ENCODE measurements around the gene TRIO. TPM values are rescaled to one million over a fixed set of nuclear protein-coding genes. Genes with fewer than 3 reads are reported as not detected.

Gene TRIO
- total RNA-seq, 2 donors from 2014 or later: 62.0 to 137 TPM

GRCh38 chr5:14351086-14351661 lies 208.0 kb downstream of the TRIO start:
- TF ChIP-seq, protein P1, sequence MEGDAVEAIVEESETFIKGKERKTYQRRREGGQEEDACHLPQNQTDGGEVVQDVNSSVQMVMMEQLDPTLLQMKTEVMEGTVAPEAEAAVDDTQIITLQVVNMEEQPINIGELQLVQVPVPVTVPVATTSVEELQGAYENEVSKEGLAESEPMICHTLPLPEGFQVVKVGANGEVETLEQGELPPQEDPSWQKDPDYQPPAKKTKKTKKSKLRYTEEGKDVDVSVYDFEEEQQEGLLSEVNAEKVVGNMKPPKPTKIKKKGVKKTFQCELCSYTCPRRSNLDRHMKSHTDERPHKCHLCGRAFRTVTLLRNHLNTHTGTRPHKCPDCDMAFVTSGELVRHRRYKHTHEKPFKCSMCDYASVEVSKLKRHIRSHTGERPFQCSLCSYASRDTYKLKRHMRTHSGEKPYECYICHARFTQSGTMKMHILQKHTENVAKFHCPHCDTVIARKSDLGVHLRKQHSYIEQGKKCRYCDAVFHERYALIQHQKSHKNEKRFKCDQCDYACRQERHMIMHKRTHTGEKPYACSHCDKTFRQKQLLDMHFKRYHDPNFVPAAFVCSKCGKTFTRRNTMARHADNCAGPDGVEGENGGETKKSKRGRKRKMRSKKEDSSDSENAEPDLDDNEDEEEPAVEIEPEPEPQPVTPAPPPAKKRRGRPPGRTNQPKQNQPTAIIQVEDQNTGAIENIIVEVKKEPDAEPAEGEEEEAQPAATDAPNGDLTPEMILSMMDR (IDR thresholded peaks at IDR 0.05): no peak
- no peak for TF ChIP-seq POLR2A (IDR thresholded peaks at IDR 0.05)
- Histone ChIP-seq H3K27ac (no peak overlapping the region), H3K27me3 (no peaks in the 10 kb centered on the region), H3K4me1 (no peaks in the 10 kb centered on the region), H3K36me3 (replicated peaks in 1 of 2; ENCODE audit: insufficient read depth in 1 of 2, low read depth in 2 of 2) (no peaks in the 10 kb centered on the region), H3K4me3 (no peak overlapping the region), H3K9me3 (no peaks in the 10 kb centered on the region)
- DNase-seq (no peak), ATAC-seq (no peak)
- 78 to 84% methylated on average over 7 of the region's 7 CpGs for WGBS, 2 donors
- intact Hi-C loops (cut with DNase I): loop anchor here (10.0 kb wide), 1 partner anchor 294 kb away; no protein-coding TSS in a partner anchor

GRCh38 chr5:14351845-14352712 lies 208.9 kb downstream of the TRIO start:
- 53 to 65% methylated on average over 7 of the region's 7 CpGs for WGBS, 2 donors
- intact Hi-C loops (cut with DNase I): loop anchor here (10.0 kb wide), 1 partner anchor 293 kb away; no protein-coding TSS in a partner anchor
- TF ChIP-seq, protein P1 (IDR thresholded peaks at IDR 0.05): peak; percentile 81 to 96 (median 85)
- no peak for TF ChIP-seq POLR2A (IDR thresholded peaks at IDR 0.05)
- no peaks in the 10 kb centered on the region for H3K4me1 ChIP-seq
- DNase-seq (peak; percentile 67 to 74 (median 72)), ATAC-seq (peak; percentile 97)
- no peak overlapping the region for H3K4me3 ChIP-seq
- H3K27me3 ChIP-seq: no peaks in the 10 kb centered on the region
- no peaks in the 10 kb centered on the region for H3K9me3 ChIP-seq
- H3K27ac ChIP-seq: no peak overlapping the region
- no peaks in the 10 kb centered on the region for H3K36me3 ChIP-seq (replicated peaks in 1 of 2; ENCODE audit: insufficient read depth in 1 of 2, low read depth in 2 of 2)

DNA sequence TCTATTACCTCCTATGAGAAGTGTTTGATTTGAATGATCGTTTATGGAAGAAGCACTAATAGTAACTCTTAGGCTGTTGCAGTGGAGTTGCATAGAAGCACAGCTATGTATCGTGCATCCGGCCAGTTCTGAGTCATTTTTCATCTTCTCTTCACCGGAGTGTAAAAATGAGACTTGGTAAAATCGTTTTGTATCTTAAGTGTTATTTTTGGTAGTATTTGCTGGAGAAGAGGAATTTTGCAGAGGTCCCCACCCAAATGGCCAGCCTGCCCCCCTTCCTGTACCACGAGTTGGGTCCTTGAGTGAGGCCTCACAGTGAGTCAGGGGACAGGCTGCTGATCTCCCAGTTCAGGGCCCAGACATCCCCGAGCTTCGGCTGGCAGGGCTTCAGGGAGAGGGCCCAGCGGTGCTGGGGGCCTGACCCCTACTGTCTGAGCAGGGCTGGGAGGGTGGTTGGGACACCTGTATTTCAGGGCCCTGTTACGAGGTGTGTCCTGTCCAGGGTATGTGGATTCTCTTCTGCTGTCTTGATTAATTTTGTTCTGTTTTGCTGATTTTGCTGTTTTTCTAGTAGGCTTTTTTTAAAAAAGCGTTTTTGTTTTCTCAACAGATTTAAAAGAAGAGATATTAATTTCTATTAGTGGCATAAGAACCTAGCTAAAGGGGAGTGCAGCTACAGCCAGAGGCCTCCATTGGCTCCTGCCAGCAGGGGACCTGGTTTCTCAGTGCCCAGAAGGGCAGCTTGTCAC lies 210.8 kb downstream of the TRIO start:
- DNase-seq (no peak), ATAC-seq (no peak)
- H3K27me3 ChIP-seq: no peaks in the 10 kb centered on the region
- H3K4me3 ChIP-seq: no peak overlapping the region
- no peaks in the 10 kb centered on the region for H3K4me1 ChIP-seq
- H3K9me3 ChIP-seq: no peaks in the 10 kb centered on the region
- H3K36me3 ChIP-seq (replicated peaks in 1 of 2; ENCODE audit: insufficient read depth in 1 of 2, low read depth in 2 of 2): no peaks in the 10 kb centered on the region
- WGBS, 2 donors: 85 to 87% methylated on average over 11 of the region's 11 CpGs
- TF ChIP-seq POLR2A (IDR thresholded peaks at IDR 0.05): no peak
- TF ChIP-seq, protein P1 (IDR thresholded peaks at IDR 0.05): no peak
- intact Hi-C loops (cut with DNase I): loop anchor here (10.0 kb wide), 1 partner anchor 291 kb away; no protein-coding TSS in a partner anchor
- no peak overlapping the region for H3K27ac ChIP-seq

- WGBS, 2 donors: 88 to 91% methylated on average over 4 of the region's 4 CpGs
- intact Hi-C loops (cut with DNase I): loop anchor here (10.0 kb wide), 1 partner anchor 289 kb away; no protein-coding TSS in a partner anchor
- Histone ChIP-seq H3K4me1 (no peaks in the 10 kb centered on the region), H3K36me3 (replicated peaks in 1 of 2; ENCODE audit: insufficient read depth in 1 of 2, low read depth in 2 of 2) (peaks cover 0 to 9% of the 10 kb centered on the region in 2 donors), H3K4me3 (no peak overlapping the region), H3K27ac (no peak overlapping the region), H3K27me3 (no peaks in the 10 kb centered on the region), H3K9me3 (no peaks in the 10 kb centered on the region)
- no peak for ATAC-seq
- DNase-seq: no peak
- no peak for TF ChIP-seq POLR2A (IDR thresholded peaks at IDR 0.05)
- TF ChIP-seq, protein P1 (IDR thresholded peaks at IDR 0.05): no peak
Observed at GRCh38 chr5:14355391-14355790, 212.2 kb downstream of the TRIO start.
